ENCODE measurements around the gene COL17A1. TPM values are rescaled to one million over a fixed set of nuclear protein-coding genes. Genes with fewer than 3 reads are reported as not detected.

COL17A1 gene
- total RNA-seq, 3 donors from 2014 or later (not counting 1 experiment from before 2014, with no cell fraction given), result not detected

DNA sequence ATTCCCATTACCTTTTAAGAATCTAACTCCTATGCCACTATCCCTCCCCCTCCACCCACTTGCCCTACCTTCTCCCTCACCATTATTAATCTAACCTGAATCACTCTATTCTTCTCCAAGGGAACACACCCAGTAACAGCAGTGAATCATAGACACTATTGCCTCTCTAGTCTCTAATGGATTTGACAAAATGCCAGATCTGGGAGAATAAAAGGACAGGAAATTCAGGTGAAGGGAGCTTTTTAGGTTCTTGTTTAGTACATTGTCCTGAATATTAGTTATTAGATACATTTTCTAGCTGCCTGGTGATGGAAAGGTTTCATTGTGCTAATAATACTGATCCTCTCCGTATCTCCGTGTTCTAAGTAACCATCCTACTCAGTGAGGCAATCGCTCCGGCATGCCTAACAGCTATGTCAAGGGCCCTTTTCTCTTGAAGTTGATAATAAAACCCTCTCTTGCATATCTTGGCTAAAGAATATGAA is 32.2 kb upstream of the COL17A1 start:
- intact Hi-C loops (cut with micrococcal nuclease), result no loop called here
- Histone ChIP-seq H3K36me3 (ENCODE audit: control insufficient read depth, insufficient read depth, low read length) (no peaks in the 10 kb centered on the region), H3K4me1 (ENCODE audit: control insufficient read depth, insufficient read depth, low read length) (no peaks in the 10 kb centered on the region), H3K27me3 (ENCODE audit: control insufficient read depth, insufficient read depth, low read length) (no peaks in the 10 kb centered on the region), H3K27ac (ENCODE audit: low read length) (no peak overlapping the region), H3K4me3 (ENCODE audit: low read length) (no peak overlapping the region), H3K9me3 (ENCODE audit: control insufficient read depth, insufficient read depth, low read length) (no peaks in the 10 kb centered on the region)
- Mint-ChIP-seq H3K27me3 (ENCODE audit: low read depth in 2 of 2) (peaks cover 1 to 12% of the 10 kb centered on the region in 2 donors), H3K4me1 (peaks cover 11 to 14% of the 10 kb centered on the region in 2 donors), H3K36me3 (no peaks in the 10 kb centered on the region), H3K4me3 (no peak overlapping the region), H3K27ac (peak overlapping the region in 1 of 2 donors; percentile 41), H3K9me3 (no peaks in the 10 kb centered on the region)
- ATAC-seq, result no peak
- DNase-seq, result no peak
- 90% methylated on average over 3 of the region's 4 CpGs for WGBS (ENCODE audit: insufficient coverage)
- TF ChIP-seq, protein P1, sequence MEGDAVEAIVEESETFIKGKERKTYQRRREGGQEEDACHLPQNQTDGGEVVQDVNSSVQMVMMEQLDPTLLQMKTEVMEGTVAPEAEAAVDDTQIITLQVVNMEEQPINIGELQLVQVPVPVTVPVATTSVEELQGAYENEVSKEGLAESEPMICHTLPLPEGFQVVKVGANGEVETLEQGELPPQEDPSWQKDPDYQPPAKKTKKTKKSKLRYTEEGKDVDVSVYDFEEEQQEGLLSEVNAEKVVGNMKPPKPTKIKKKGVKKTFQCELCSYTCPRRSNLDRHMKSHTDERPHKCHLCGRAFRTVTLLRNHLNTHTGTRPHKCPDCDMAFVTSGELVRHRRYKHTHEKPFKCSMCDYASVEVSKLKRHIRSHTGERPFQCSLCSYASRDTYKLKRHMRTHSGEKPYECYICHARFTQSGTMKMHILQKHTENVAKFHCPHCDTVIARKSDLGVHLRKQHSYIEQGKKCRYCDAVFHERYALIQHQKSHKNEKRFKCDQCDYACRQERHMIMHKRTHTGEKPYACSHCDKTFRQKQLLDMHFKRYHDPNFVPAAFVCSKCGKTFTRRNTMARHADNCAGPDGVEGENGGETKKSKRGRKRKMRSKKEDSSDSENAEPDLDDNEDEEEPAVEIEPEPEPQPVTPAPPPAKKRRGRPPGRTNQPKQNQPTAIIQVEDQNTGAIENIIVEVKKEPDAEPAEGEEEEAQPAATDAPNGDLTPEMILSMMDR (IDR thresholded peaks at IDR 0.05), result no peak

GRCh38 chr10:104113376-104113956 is 27.8 kb upstream of the COL17A1 start:
- Histone ChIP-seq H3K4me1 (ENCODE audit: control insufficient read depth, insufficient read depth, low read length) (no peaks in the 10 kb centered on the region), H3K4me3 (ENCODE audit: low read length) (no peak overlapping the region), H3K36me3 (ENCODE audit: control insufficient read depth, insufficient read depth, low read length) (no peaks in the 10 kb centered on the region), H3K9me3 (ENCODE audit: control insufficient read depth, insufficient read depth, low read length) (no peaks in the 10 kb centered on the region), H3K27ac (ENCODE audit: low read length) (no peak overlapping the region), H3K27me3 (ENCODE audit: control insufficient read depth, insufficient read depth, low read length) (peaks cover 6% of the 10 kb centered on the region)
- DNase-seq (no peak), ATAC-seq (no peak)
- H3K9me3 Mint-ChIP-seq, result no peaks in the 10 kb centered on the region
- H3K4me3 Mint-ChIP-seq, result no peak overlapping the region
- peaks cover 20 to 29% of the 10 kb centered on the region in 2 donors for H3K27me3 Mint-ChIP-seq (ENCODE audit: low read depth in 2 of 2)
- intact Hi-C loops (cut with micrococcal nuclease), result no loop called here
- no peaks in the 10 kb centered on the region for H3K4me1 Mint-ChIP-seq
- no peak overlapping the region for H3K27ac Mint-ChIP-seq
- no peaks in the 10 kb centered on the region for H3K36me3 Mint-ChIP-seq
- TF ChIP-seq, protein P1 (IDR thresholded peaks at IDR 0.05), result no peak
- WGBS (ENCODE audit: insufficient coverage), result 0% methylated on average over 1 of the region's 1 CpG

GRCh38 chr10:104109908-104110662 is 24.4 kb upstream of the COL17A1 start:
- intact Hi-C loops (cut with micrococcal nuclease), result no loop called here
- peaks cover 11 to 29% of the 10 kb centered on the region in 2 donors for H3K27me3 Mint-ChIP-seq (ENCODE audit: low read depth in 2 of 2)
- ATAC-seq, result no peak

More at GRCh38 chr10:104109908-104110662, 24.4 kb upstream of the COL17A1 start:
- Histone ChIP-seq H3K9me3 (ENCODE audit: control insufficient read depth, insufficient read depth, low read length) (no peaks in the 10 kb centered on the region), H3K4me1 (ENCODE audit: control insufficient read depth, insufficient read depth, low read length) (no peaks in the 10 kb centered on the region), H3K36me3 (ENCODE audit: control insufficient read depth, insufficient read depth, low read length) (no peaks in the 10 kb centered on the region), H3K27ac (ENCODE audit: low read length) (no peak overlapping the region), H3K4me3 (ENCODE audit: low read length) (no peak overlapping the region), H3K27me3 (ENCODE audit: control insufficient read depth, insufficient read depth, low read length) (peaks cover 6% of the 10 kb centered on the region)
- H3K4me1 Mint-ChIP-seq, result no peaks in the 10 kb centered on the region
- no peak overlapping the region for H3K27ac Mint-ChIP-seq
- 100% methylated on average over 2 of the region's 3 CpGs for WGBS (ENCODE audit: insufficient coverage)
- DNase-seq, result no peak
- H3K4me3 Mint-ChIP-seq, result no peak overlapping the region
- TF ChIP-seq, protein P1 (IDR thresholded peaks at IDR 0.05), result no peak
- no peaks in the 10 kb centered on the region for H3K9me3 Mint-ChIP-seq
- no peaks in the 10 kb centered on the region for H3K36me3 Mint-ChIP-seq

All from natural killer cell (primary cell).